Mesenchymal stem cell (in vitro differentiated cells and primary cell): ENCODE measurements around the gene NFASC.

Source experiments
- DNase-seq: peaks from one replicate; pipeline ENCODE4 v3.0.0-alpha.2; 2013
- H2AFZ ChIP-seq: one replicate; pipeline ENCODE4 v1.6.1; 2013; ENCODE audit warnings: low read depth, mild to moderate bottlenecking, control low read depth, inconsistent platforms, low read length, moderate library complexity
- H2AK5ac ChIP-seq: 2 replicates; pipeline ENCODE4 v1.6.1; 2013; ENCODE audit warnings: low read length, moderate library complexity, mild to moderate bottlenecking, inconsistent platforms; ENCODE audit not compliant: severe bottlenecking
- H2BK120ac ChIP-seq: one replicate; pipeline ENCODE4 v1.6.1; 2013; ENCODE audit warnings: low read depth, mild to moderate bottlenecking, inconsistent platforms, low read length, moderate library complexity
- H2BK12ac ChIP-seq, 2 experiments: one replicate each; pipeline ENCODE4 v1.6.1; 2013; ENCODE audit warnings: inconsistent platforms in 2 of 2, low read length in 2 of 2, mild to moderate bottlenecking in 2 of 2, moderate library complexity in 2 of 2, control low read depth in 1 of 2
- H2BK15ac ChIP-seq: one replicate; pipeline ENCODE4 v1.6.1; 2013; ENCODE audit warnings: mild to moderate bottlenecking, low read depth, inconsistent platforms; ENCODE audit not compliant: poor library complexity, severe bottlenecking
- H2BK5ac ChIP-seq: 2 replicates; pipeline ENCODE4 v1.6.1; 2013; ENCODE audit warnings: low read depth, mild to moderate bottlenecking, low read length, control low read depth, inconsistent platforms; ENCODE audit not compliant: poor library complexity, severe bottlenecking
- H3K14ac ChIP-seq, 2 experiments: one replicate each; pipeline ENCODE4 v1.6.1; 2013; ENCODE audit warnings: inconsistent platforms in 2 of 2, low read length in 2 of 2, control low read depth in 1 of 2, mild to moderate bottlenecking in 1 of 2, moderate library complexity in 1 of 2
- H3K18ac ChIP-seq, 2 experiments: one replicate each; pipeline ENCODE4 v1.6.1; 2013; ENCODE audit warnings: inconsistent platforms in 2 of 2, low read length in 2 of 2, control low read depth in 1 of 2, low read depth in 1 of 2, mild to moderate bottlenecking in 1 of 2
- H3K23ac ChIP-seq, 2 experiments: one replicate each; pipeline ENCODE4 v1.6.1; 2013; ENCODE audit warnings: inconsistent platforms in 2 of 2, low read length in 2 of 2, mild to moderate bottlenecking in 2 of 2, moderate library complexity in 2 of 2, control low read depth in 1 of 2
- H3K27ac ChIP-seq: 2 replicates; pipeline ENCODE4 v1.5.1; 2013; ENCODE audit warnings: mild to moderate bottlenecking, moderate library complexity, low read length, control low read depth, inconsistent platforms; ENCODE audit not compliant: poor library complexity, severe bottlenecking
- H3K27me3 ChIP-seq, 2 experiments: 2 replicates each; pipeline versions ENCODE4 v1.6.1 to v1.7.0; 2013; ENCODE audit warnings: low read length in 2 of 2, mild to moderate bottlenecking in 2 of 2, moderate library complexity in 2 of 2, control low read depth in 1 of 2, inconsistent platforms in 1 of 2; ENCODE audit not compliant: control insufficient read depth in 1 of 2, insufficient read depth in 1 of 2
- H3K36me3 ChIP-seq, 2 experiments: 2 replicates each; pipeline versions ENCODE4 v1.6.1 to v1.7.0; 2013; ENCODE audit warnings: low read length in 2 of 2, control low read depth in 1 of 2, inconsistent platforms in 1 of 2, low read depth in 1 of 2, mild to moderate bottlenecking in 1 of 2; ENCODE audit not compliant: insufficient read depth in 2 of 2, control insufficient read depth in 1 of 2
- H3K4ac ChIP-seq, 2 experiments: one replicate each; pipeline ENCODE4 v1.6.1; 2013; ENCODE audit warnings: inconsistent platforms in 2 of 2, low read length in 2 of 2, mild to moderate bottlenecking in 2 of 2, moderate library complexity in 2 of 2, control low read depth in 1 of 2, low read depth in 1 of 2
- H3K4me1 ChIP-seq: 2 replicates; pipeline ENCODE4 v1.6.1; 2013; ENCODE audit warnings: low read depth, low read length, control low read depth; ENCODE audit not compliant: control insufficient read depth, insufficient read depth
- H3K4me2 ChIP-seq: 2 replicates; pipeline ENCODE4 v1.6.1; 2013; ENCODE audit warnings: low read length, mild to moderate bottlenecking, inconsistent platforms; ENCODE audit not compliant: poor library complexity, severe bottlenecking
- H3K4me3 ChIP-seq, 2 experiments: 2 replicates each; pipeline versions ENCODE4 v1.5.1 to v1.7.0; 2013; ENCODE audit warnings: low read length in 2 of 2, mild to moderate bottlenecking in 2 of 2, control low read depth in 1 of 2, low read depth in 1 of 2; ENCODE audit not compliant: insufficient read depth in 1 of 2
- H3K79me1 ChIP-seq: replicated peaks from 2 replicates; pipeline ENCODE4 v1.6.1; 2013; ENCODE audit warnings: mild to moderate bottlenecking, control low read depth, low read length, inconsistent platforms; ENCODE audit not compliant: poor library complexity, severe bottlenecking
- H3K9ac ChIP-seq: 2 replicates; pipeline ENCODE4 v1.7.0; 2013; ENCODE audit warnings: mild to moderate bottlenecking, low read length, moderate library complexity
- H3K9me3 ChIP-seq: 2 replicates; pipeline ENCODE4 v1.7.0; 2013; ENCODE audit warnings: mild to moderate bottlenecking, low read length; ENCODE audit not compliant: control insufficient read depth
- H4K8ac ChIP-seq: one replicate; pipeline ENCODE4 v1.6.1; 2013; ENCODE audit warnings: inconsistent platforms, mild to moderate bottlenecking, low read length, moderate library complexity
- H4K91ac ChIP-seq: one replicate; pipeline ENCODE4 v1.6.1; 2013; ENCODE audit warnings: mild to moderate bottlenecking, low read length, inconsistent platforms
- WGBS: methylation state at CpG from one replicate; pipeline ENCODE4 v1.1.7; 2013; ENCODE audit warnings: mixed read lengths; 5-methylcytosine and 5-hydroxymethylcytosine counted together

Gene NFASC

DNA sequence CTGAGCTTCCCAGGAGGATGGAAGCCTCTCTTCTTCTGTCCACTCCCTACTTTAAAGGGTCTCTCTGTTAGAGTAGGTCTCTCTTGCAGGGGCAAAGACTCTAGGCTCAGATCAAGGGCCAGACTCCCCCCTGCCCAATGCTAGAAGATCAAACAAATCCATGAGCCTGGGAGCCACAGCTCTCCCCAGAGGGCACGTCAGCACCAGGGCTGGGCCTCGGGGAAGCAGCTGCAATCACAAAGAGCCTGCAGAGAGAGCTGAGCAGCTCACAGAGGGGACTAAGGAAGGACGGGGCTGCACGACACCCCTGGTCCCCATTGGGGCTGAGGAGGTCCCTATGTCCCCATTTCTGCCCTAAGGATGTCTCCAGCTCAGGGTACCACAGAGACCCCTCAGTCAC is 176.2 kb downstream of the NFASC start:
- Histone ChIP-seq H3K4me2 (no peak overlapping the region), H3K27me3 (peaks cover 80 to 96% of the 10 kb centered on the region in 2 experiments), H4K8ac (no peak overlapping the region), H3K4ac (no peak overlapping the region), H3K4me3 (no peak overlapping the region), H3K18ac (no peak overlapping the region), H2AK5ac (no peak overlapping the region), H3K27ac (no peak overlapping the region), H4K91ac (no peak overlapping the region), H3K79me1 (no peaks in the 10 kb centered on the region), H2AFZ (no peak overlapping the region), H3K23ac (no peak overlapping the region), H3K36me3 (no peaks in the 10 kb centered on the region), H3K9me3 (no peaks in the 10 kb centered on the region), H3K4me1 (no peaks in the 10 kb centered on the region), H2BK5ac (no peak overlapping the region), H2BK120ac (no peak overlapping the region), H3K14ac (no peak overlapping the region), H2BK15ac (no peak overlapping the region), H3K9ac (no peak overlapping the region), H2BK12ac (no peak overlapping the region)
- no peak for DNase-seq
- 47% methylated on average over 3 of the region's 4 CpGs for WGBS

- no peak overlapping the region for H4K8ac ChIP-seq
- H3K36me3 ChIP-seq: no peaks in the 10 kb centered on the region
- no peak overlapping the region for H2AK5ac ChIP-seq
- H2BK120ac ChIP-seq: no peak overlapping the region
- no peak for DNase-seq
- no peak overlapping the region for H3K9ac ChIP-seq
- no peak overlapping the region for H3K4me3 ChIP-seq
- H2AFZ ChIP-seq: no peak overlapping the region
- no peak overlapping the region for H2BK12ac ChIP-seq
- H3K9me3 ChIP-seq: no peaks in the 10 kb centered on the region
- no peak overlapping the region for H4K91ac ChIP-seq
- peaks cover 80 to 96% of the 10 kb centered on the region in 2 experiments for H3K27me3 ChIP-seq
- no peak overlapping the region for H3K4ac ChIP-seq
- no peak overlapping the region for H3K18ac ChIP-seq
- H3K14ac ChIP-seq: no peak overlapping the region
- no peaks in the 10 kb centered on the region for H3K79me1 ChIP-seq
- H2BK15ac ChIP-seq: no peak overlapping the region
- H3K4me1 ChIP-seq: no peaks in the 10 kb centered on the region
- 68% methylated on average over 4 of the region's 5 CpGs for WGBS
- H2BK5ac ChIP-seq: no peak overlapping the region
- no peak overlapping the region for H3K23ac ChIP-seq
- no peak overlapping the region for H3K4me2 ChIP-seq
- no peak overlapping the region for H3K27ac ChIP-seq
Measured at GRCh38 chr1:205047764-205048231, 177.1 kb downstream of the NFASC start.

GRCh38 chr1:205048382-205048781 is 177.7 kb downstream of the NFASC start:
- Histone ChIP-seq H3K4ac (no peak overlapping the region), H3K18ac (no peak overlapping the region), H4K91ac (no peak overlapping the region), H3K4me3 (no peak overlapping the region), H3K4me2 (no peak overlapping the region), H3K23ac (no peak overlapping the region), H3K9me3 (no peaks in the 10 kb centered on the region), H3K4me1 (no peaks in the 10 kb centered on the region), H3K27me3 (peaks cover 82 to 98% of the 10 kb centered on the region in 2 experiments), H2AK5ac (no peak overlapping the region), H3K14ac (no peak overlapping the region), H3K9ac (no peak overlapping the region), H2BK12ac (no peak overlapping the region), H2AFZ (no peak overlapping the region), H2BK5ac (no peak overlapping the region), H2BK120ac (no peak overlapping the region), H3K36me3 (no peaks in the 10 kb centered on the region), H4K8ac (no peak overlapping the region), H3K79me1 (no peaks in the 10 kb centered on the region), H3K27ac (no peak overlapping the region), H2BK15ac (no peak overlapping the region)
- no peak for DNase-seq
- 85% methylated on average over 9 of the region's 9 CpGs for WGBS

GRCh38 chr1:205049479-205049878 is 178.8 kb downstream of the NFASC start:
- 72% methylated on average over 6 of the region's 6 CpGs for WGBS
- Histone ChIP-seq H3K27ac (no peak overlapping the region), H3K27me3 (peaks cover 77 to 97% of the 10 kb centered on the region in 2 experiments), H3K36me3 (no peaks in the 10 kb centered on the region), H2AK5ac (no peak overlapping the region), H3K9ac (no peak overlapping the region), H2BK5ac (no peak overlapping the region), H3K9me3 (no peaks in the 10 kb centered on the region), H3K4me2 (no peak overlapping the region), H4K91ac (no peak overlapping the region), H2BK15ac (no peak overlapping the region), H3K18ac (no peak overlapping the region), H3K79me1 (no peaks in the 10 kb centered on the region), H2AFZ (no peak overlapping the region), H2BK12ac (no peak overlapping the region), H3K14ac (no peak overlapping the region), H4K8ac (no peak overlapping the region), H3K4me1 (no peaks in the 10 kb centered on the region), H2BK120ac (no peak overlapping the region), H3K4ac (no peak overlapping the region), H3K23ac (no peak overlapping the region), H3K4me3 (no peak overlapping the region)
- DNase-seq: no peak
